KG1 (cell line): ENCODE data around the gene SRSF3.
"Not testable (repeated sequence)": the region's sequence is repeated elsewhere in the genome, so short reads cannot be mapped to it uniquely, and the experiment has no call there.

Experiments
- DNase-seq: peaks from one replicate; lab custom pipeline; 2025; lab: John Stamatoyannopoulos, UW

Gene SRSF3

GRCh38 chr6:36576578-36576977, 17.6 kb upstream of the SRSF3 start:
- DNase-seq = no peak

DNA sequence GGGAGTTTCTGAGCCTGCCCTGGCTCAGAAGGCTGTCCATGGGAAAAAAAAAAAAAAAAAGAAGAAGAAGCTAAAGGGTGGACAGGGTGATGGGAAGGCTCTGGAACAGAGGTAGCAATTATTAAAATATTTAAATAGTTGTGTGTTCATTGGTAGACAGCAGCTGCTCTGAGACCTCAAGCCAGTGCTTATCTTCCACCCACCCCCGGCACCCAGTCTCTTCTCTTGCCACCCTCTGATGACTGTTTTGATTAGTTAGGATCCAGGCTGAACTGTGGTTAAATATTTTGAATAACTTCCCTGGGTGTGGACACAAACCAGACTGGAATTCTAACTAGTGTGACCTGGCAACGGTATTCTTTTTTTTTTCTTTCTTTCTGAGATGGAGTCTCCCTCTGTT, 16.9 kb upstream of the SRSF3 start:
- no peak for DNase-seq

DNA sequence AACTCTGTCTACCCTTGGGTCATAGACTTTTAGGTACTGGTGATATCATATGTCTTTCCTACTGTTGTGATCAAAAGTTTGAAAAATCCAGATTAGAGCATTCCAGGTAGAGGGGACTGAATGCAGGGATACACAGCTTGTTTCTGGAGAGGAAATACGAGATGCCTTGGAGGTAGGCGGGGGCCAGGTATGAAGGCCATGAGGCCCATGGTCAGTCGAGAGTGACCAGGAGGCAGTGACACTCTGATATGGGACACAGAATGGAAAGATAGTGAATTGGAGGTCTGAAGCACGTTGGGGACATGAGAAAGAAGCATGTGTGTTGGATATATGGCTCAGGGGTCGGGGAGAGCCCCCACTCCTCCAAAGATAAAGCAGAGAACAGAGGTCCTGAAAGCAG, 16.1 kb upstream of the SRSF3 start:
- DNase-seq = no peak

DNA sequence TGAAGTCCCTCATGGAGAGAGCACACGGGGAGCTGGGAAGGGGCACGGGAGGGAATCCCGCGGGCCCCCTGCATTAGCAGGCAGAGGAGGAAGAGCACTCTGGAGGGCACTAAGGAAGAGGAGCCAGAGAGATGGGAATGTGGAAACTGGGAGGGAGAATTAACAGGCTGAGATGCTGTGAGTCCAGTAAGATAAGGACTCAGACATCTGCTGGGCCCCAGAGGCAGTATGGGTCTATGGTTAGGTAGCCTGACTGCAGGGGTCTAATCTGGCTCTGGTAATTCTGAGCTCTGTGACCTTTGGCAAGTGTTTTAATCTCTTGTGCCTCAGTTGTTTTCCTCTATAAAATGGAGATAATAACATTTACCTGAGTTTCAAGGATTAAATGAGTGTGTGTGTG, 15.7 kb upstream of the SRSF3 start:
- DNase-seq = no peak

- no peak for DNase-seq
Observed at GRCh38 chr6:36580184-36580526, 14.0 kb upstream of the SRSF3 start.

DNA sequence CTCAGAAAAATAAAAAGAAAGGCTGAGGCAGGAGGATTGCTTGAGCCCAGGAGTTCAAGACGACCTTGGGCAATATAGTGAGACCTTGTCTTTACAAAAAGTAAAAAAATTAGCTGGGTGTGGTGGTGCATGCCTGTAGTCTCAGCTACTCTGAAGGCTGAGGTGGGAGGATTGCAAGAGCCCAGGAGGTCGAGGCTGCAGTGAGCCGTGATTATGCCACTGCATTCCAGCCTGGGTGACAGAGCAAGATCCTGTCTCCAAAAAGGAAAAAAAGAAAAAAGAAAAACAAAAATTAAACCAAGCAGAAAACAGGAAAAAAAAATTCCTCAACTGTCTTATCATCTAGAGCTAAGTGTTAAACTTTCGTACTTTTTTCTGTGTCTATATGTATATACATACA, 12.4 kb upstream of the SRSF3 start:
- no peak for DNase-seq

- no peak for DNase-seq
Observed at GRCh38 chr6:36586606-36587005, 7.6 kb upstream of the SRSF3 start.

GRCh38 chr6:36589025-36589400, 5.1 kb upstream of the SRSF3 start:
- DNase-seq = not testable (repeated sequence)

DNA sequence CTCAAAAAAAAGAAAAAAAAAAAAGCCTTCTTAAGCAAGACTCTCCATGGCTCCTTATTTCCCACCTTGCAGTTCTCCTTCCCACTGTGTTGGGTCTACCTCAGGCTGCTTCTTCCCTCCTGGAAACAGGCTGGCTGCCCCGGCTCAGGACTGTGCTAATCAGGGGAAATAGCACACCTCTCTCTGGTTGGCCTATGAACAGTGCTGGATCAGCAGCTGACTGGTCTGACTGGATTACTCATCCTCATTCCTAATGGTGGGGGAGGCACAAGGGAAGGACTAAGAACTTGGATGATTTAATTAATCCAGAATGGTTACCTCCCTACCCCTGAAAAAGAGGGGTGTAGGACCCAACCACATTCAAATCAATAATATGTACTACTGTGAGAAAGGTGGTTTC, 3.9 kb upstream of the SRSF3 start:
- DNase-seq = no peak

- DNase-seq = no peak
Observed at GRCh38 chr6:36592221-36592655, 1.9 kb upstream of the SRSF3 start.

- peak; percentile 85 for DNase-seq
Observed at GRCh38 chr6:36593569-36594028, 563 bp upstream of the SRSF3 start.

- DNase-seq = no peak
Observed at GRCh38 chr6:36594816-36595643, 868 bp downstream of the SRSF3 start.

- DNase-seq = no peak
Observed at GRCh38 chr6:36596356-36596755, 2.2 kb downstream of the SRSF3 start.

- no peak for DNase-seq
Observed at GRCh38 chr6:36597775-36598174, 3.6 kb downstream of the SRSF3 start.

- DNase-seq = no peak
Observed at GRCh38 chr6:36598326-36598725, 4.2 kb downstream of the SRSF3 start.

- DNase-seq = no peak
Observed at GRCh38 chr6:36598739-36599318, 4.7 kb downstream of the SRSF3 start.

DNA sequence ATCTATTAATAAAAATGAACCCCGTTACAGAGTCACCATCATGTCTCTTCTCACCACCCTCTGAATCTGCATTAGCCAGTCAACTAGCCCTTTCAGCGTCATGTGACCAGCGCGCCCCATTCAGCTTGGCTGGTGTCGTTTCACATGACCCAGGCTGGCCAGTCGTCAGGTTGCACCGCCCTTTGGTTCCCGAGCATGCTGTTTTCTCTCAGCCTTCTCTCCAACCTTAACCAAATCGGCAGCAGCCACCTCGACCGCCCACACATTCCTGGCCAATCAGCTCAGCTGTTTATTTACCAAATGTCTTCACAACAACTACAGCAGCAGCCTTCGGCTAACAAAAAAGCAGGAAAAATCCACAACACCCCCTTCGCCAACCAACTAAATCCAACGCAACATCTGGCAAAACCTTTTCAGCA, 5.6 kb downstream of the SRSF3 start:
- no peak for DNase-seq

DNA sequence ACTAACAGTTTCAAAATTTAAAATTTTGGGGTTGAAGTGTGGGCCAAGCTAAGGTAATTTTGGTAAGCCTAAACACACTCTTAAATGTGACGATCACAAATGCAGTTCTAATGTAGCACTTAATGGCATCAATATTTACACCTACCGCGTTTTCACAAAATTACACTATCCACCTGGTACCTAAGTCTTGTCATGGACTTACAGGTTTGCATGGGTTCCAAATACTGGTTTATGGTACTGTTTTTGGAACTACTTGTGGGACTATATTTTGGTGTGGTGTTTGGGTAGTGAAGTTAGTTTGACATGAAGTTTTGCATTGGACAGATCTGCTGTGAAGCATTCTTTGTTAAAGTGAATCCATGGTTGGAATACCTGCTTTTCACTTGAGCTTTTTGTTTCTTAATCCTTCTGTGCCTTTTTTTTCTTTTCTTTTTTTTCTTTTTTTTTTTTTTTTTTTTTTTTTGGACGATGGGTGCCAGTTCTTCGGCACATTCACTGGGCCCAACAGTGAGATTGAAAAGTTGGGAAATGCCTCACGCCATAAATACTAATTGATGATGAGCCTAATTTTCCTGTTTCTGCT, 6.5 kb downstream of the SRSF3 start:
- DNase-seq = no peak

GRCh38 chr6:36601818-36602217, 7.7 kb downstream of the SRSF3 start:
- not testable (repeated sequence) for DNase-seq

DNA sequence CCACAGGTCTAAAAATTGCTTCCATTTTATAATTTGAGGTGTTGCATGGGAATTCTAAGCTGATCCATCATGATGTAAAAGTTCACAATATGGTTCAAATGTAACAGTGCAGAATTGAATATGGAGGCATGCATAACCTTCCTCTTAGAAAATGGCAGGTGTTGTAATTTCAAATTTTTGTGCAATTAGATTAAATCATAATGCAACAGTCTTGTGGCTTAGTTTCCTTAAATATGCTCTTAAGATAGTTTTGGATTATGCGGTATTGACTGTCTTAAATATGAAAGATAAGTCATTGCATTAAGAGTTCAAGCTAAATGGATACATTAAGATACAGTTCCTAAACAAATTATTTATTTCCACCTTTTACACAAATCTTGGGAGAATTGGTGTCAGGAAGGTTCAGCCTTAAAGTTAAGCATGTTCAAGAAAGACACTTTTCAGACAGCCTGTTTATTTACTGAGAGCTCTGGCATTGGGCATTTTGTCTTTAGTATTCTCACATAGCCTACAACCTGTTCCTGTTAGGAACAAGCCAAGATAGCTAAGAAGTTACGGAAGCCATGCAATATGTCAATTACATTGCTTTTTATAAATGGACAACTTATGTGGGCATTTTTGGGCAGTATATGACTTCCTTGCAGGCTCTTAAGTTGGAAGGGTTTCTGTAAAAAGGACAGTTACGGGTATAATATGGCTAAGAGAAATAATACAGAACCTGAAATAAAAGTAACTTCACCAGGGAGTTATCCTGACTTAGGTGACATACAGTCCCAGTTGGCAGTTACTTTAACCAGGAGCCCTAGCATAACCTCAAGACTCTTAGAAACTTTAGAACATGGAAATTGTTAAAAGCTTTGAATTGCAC, 9.3 kb downstream of the SRSF3 start:
- no peak for DNase-seq

DNA sequence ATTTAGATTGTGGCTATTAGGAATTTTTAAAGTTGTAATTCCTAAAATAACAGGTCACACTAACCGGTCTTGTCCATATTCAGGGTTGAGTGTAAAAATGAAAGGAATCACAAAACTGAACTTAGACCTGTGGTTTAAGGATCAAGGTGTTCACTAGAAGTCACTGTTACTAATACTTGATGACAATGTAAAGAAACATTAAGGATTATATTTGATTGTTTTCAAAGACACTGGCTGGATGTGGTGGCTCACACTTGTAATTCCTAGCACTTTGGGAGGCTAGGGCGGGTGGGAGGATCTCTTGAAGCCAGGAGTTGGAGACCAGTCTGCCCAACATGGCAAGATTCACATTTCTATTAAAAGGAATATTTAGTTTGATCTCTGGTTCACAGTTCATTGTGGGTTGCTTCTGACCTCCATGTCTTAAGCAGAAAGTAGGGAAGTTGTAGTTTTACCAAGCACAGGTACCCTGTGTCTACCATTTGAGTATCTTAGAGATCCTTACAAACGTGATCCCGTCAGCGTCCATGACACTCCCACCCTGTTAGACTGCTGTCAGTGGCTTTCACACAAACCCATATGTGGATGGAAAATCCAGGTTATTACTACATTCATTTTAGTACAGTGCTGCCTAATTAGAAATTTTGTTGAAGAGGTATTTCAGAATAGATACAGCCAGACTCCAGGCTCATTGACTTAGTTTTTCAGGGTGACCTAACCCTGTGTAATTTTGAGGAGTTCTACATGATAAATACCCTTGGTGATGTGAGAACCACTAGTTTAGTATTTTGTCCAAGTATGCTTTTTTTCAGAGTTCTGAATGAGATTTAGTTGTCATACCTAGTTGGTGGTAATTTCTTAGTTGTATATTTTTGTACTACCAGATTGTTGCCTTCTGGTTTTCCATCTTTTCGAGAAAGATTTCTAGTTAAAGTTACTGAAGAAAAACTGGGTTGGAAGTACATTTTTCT, 10.2 kb downstream of the SRSF3 start:
- DNase-seq = no peak
